AG04449 (cell line): Measurements from ENCODE around the gene ZFPM1.

ENCODE experiments used
- CTCF ChIA-PET: fragments of 350-600 bp; formaldehyde crosslinking; extraction: SDS; loops from one replicate; lab custom pipeline; 2021; ENCODE audit warnings: antibody characterized with exemption; lab: Yijun Ruan, JAX
- POLR2A ChIA-PET: fragments of 400-600, 350-600 bp; formaldehyde crosslinking; extraction: SDS; loops from one replicate; lab custom pipeline; 2020; ENCODE audit warnings: antibody characterized with exemption, inconsistent platforms; lab: Yijun Ruan, JAX
- DNase-seq: peaks from one replicate; pipeline ENCODE4 v3.0.0-alpha.2; 2010; ENCODE audit warnings: low read depth, low spot score
- H3K4me3 ChIP-seq: 2 replicates; pipeline ENCODE4 v1.5.1; 2011; ENCODE audit warnings: low read depth, mild to moderate bottlenecking, control low read depth, low read length
- TF ChIP-seq, protein P1 (sequence below): IDR thresholded peaks from one replicate; pipeline ENCODE4 v1.5.1; 2011; ENCODE audit warnings: mild to moderate bottlenecking, moderate library complexity, low read length, control low read depth, inconsistent platforms; ENCODE audit not compliant: insufficient read depth; ENCODE audit errors: missing control alignments

The ZFPM1 gene

DNA sequence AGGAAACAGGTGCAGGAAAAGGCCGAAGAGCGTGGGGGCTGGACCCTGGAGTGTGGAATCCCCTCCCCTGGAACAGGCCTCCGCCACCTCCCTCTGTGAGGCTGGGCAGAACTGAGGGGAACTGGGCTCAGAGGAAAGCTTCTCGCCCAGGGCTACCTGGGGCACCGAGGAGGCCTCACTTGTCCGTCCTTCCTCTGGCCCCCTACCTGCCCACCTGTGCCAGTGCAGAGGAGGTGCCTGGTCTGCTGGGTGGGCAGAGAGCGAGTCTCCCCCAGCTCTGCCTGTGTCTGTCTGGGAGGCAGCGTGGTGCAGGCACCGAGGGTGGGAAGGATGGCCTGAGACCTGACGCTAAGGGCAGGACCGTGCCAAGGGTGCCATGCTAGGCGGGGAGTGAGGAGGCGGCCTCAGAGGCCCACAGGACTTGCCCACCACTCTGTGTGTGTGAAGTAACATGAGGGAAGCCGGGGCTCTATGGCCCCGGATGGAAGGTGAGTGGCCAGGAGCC lies 42.2 kb downstream of the ZFPM1 start:
- POLR2A ChIA-PET = no interaction called here
- CTCF ChIA-PET = no interaction called here
- DNase-seq = no peak
- TF ChIP-seq, protein P1, sequence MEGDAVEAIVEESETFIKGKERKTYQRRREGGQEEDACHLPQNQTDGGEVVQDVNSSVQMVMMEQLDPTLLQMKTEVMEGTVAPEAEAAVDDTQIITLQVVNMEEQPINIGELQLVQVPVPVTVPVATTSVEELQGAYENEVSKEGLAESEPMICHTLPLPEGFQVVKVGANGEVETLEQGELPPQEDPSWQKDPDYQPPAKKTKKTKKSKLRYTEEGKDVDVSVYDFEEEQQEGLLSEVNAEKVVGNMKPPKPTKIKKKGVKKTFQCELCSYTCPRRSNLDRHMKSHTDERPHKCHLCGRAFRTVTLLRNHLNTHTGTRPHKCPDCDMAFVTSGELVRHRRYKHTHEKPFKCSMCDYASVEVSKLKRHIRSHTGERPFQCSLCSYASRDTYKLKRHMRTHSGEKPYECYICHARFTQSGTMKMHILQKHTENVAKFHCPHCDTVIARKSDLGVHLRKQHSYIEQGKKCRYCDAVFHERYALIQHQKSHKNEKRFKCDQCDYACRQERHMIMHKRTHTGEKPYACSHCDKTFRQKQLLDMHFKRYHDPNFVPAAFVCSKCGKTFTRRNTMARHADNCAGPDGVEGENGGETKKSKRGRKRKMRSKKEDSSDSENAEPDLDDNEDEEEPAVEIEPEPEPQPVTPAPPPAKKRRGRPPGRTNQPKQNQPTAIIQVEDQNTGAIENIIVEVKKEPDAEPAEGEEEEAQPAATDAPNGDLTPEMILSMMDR = no peak
- H3K4me3 ChIP-seq = no peak overlapping the region

GRCh38 chr16:88497561-88498462 lies 44.7 kb downstream of the ZFPM1 start:
- CTCF ChIA-PET = no interaction called here
- TF ChIP-seq, protein P1 = no peak
- POLR2A ChIA-PET = no interaction called here
- H3K4me3 ChIP-seq = no peak overlapping the region
- no peak for DNase-seq

- ChIA-PET CTCF (no interaction called here), POLR2A (no interaction called here)
- TF ChIP-seq, protein P1 = no peak
- DNase-seq = no peak
- no peak overlapping the region for H3K4me3 ChIP-seq
These were observed 45.6 kb downstream of the ZFPM1 start for GRCh38 chr16:88498576-88499208.

GRCh38 chr16:88499292-88499691 lies 46.2 kb downstream of the ZFPM1 start:
- POLR2A ChIA-PET = no interaction called here
- H3K4me3 ChIP-seq = no peak overlapping the region
- DNase-seq = no peak
- TF ChIP-seq, protein P1 = no peak
- CTCF ChIA-PET = no interaction called here

DNA sequence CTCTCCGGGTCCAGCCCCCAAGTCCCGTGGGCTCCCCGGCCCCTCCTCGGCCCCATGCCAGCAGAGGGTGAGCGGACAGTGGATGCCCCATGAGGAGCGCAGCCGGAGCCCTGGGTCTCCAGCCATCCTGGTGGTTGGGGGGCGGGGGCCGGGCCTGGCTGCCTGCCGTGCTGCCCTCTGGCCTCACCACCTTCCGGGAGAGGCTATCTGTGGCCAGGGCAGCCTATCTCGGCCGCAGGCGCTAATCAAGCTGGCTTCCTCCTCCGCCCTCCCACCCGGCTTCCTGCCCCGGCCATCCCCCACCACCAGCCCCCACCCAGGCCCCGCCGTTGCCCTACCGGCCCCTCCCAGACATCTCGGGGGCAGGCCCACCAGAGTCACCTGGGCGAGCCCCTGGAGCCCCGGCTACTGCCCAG lies 46.8 kb downstream of the ZFPM1 start:
- POLR2A ChIA-PET = no interaction called here
- CTCF ChIA-PET = no interaction called here
- TF ChIP-seq, protein P1 = no peak

GRCh38 chr16:88500255-88500661 lies 47.2 kb downstream of the ZFPM1 start:
- ChIA-PET CTCF (no interaction called here), POLR2A (no interaction called here)
- TF ChIP-seq, protein P1 = no peak
- DNase-seq = no peak
- H3K4me3 ChIP-seq = no peak overlapping the region

More for the DNA sequence above, 46.8 kb downstream of the ZFPM1 start:
- H3K4me3 ChIP-seq = no peak overlapping the region
- DNase-seq = no peak
